22Rv1 (cell line): ENCODE data around the gene BCAN.
A peak's percentile ranks its signal among the peaks of the same experiment; 100 is the strongest.
"Not testable (repeated sequence)": the region's sequence is repeated elsewhere in the genome, so short reads cannot be mapped to it uniquely, and the experiment has no call there.

ENCODE experiments used
- H3K27ac ChIP-seq: fragments of 450-650 bp; 2 replicates; pipeline ENCODE4 v1.5.1; 2017
- CTCF ChIP-seq: fragments of 450-650 bp; IDR thresholded peaks from 2 replicates; pipeline ENCODE4 v1.5.1; 2017; ENCODE audit warnings: mild to moderate bottlenecking
- ZFX ChIP-seq: fragments of 450-650 bp; IDR thresholded peaks from 2 replicates; pipeline ENCODE4 v1.6.1; 2017; ENCODE audit warnings: antibody characterized with exemption, borderline replicate concordance

BCAN gene

GRCh38 chr1:156602557-156602993, 39.3 kb upstream of the BCAN start:
- H3K27ac ChIP-seq, result no peak overlapping the region; the same call in 1 of the 2 replicates
- TF ChIP-seq ZFX (no peak), CTCF (peak; percentile 79)

GRCh38 chr1:156607344-156607743, 34.6 kb upstream of the BCAN start:
- H3K27ac ChIP-seq, result not testable (repeated sequence)

GRCh38 chr1:156608036-156608674, 33.8 kb upstream of the BCAN start:
- peak overlapping the region; percentile 7; the same call in 1 of the 2 replicates for H3K27ac ChIP-seq
- no peak for TF ChIP-seq ZFX
- TF ChIP-seq CTCF, result peak; percentile 99

GRCh38 chr1:156608981-156609380, 32.9 kb upstream of the BCAN start:
- TF ChIP-seq CTCF (peak; percentile 76), ZFX (no peak)
- 0 out of 2 replicates have a peak overlapping the region, but pooled peaks have one; percentile 7 for H3K27ac ChIP-seq

- not testable (repeated sequence) for H3K27ac ChIP-seq
These were observed 31.8 kb upstream of the BCAN start for GRCh38 chr1:156610072-156610471.

GRCh38 chr1:156612666-156613065, 29.3 kb upstream of the BCAN start:
- peak overlapping the region; percentile 81 for H3K27ac ChIP-seq
- TF ChIP-seq ZFX (no peak), CTCF (no peak)

- H3K27ac ChIP-seq, result peak overlapping the region; percentile 100
- TF ChIP-seq CTCF (no peak), ZFX (no peak)
These were observed 26.0 kb upstream of the BCAN start for GRCh38 chr1:156615946-156616345.

- TF ChIP-seq ZFX (no peak), CTCF (peak; percentile 24; the same call in 1 of the 2 replicates)
- H3K27ac ChIP-seq, result peak overlapping the region; percentile 100
These were observed 25.5 kb upstream of the BCAN start for GRCh38 chr1:156616463-156616862.
